HG02938 (cell line): Measurements from ENCODE around the gene BCOR.

Experiments
- ATAC-seq: cut with Tn5 transposase; IDR thresholded peaks from one replicate; pipeline ENCODE4 v1.9.1; 2021; ENCODE audit warnings: mild to moderate bottlenecking, moderate library complexity; ENCODE audit not compliant: unreplicated experiment

The BCOR gene

GRCh38 chrX:40116925-40117324, 19.2 kb upstream of the BCOR start:
- ATAC-seq = no peak

GRCh38 chrX:40112996-40113395, 15.2 kb upstream of the BCOR start:
- ATAC-seq = no peak

GRCh38 chrX:40111868-40112267, 14.1 kb upstream of the BCOR start:
- no peak for ATAC-seq

DNA sequence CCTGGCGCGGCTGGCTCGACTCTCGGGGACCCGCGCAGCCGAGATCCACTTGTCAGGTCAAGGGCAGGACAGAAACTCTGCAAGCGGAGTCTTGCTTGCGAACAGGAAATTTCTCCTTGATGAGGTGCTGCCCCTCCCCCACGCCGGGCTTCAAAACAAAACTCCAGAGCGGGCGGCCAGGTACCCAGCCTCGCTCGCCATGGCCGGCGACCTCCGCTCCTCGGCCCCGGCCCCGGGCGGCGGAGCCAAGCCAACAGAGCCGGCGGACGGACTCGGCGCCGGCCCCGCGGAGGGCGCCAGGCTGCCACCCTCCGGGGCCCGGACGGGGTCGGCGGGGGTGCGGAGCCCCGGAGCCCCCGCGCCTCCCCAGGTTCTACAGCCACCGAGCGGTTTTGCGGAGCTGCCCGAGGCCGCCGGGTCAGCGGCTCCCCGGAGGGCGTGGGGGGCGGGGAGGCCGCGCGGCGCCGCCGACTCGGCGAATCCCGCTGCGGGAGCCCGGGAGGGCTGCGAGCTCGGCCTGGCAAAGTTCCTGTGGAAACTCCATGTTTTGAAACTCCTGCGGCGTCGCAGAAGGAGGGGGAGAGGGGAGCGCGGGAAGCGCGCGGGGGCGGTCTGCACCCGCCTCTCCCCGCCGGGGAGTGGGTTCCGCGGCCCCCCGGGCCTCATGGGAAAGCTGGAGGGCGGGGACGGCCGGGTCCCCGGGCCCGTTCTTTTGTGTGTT, 11.7 kb upstream of the BCOR start:
- no peak for ATAC-seq

GRCh38 chrX:40108959-40109287, 11.2 kb upstream of the BCOR start:
- no peak for ATAC-seq

DNA sequence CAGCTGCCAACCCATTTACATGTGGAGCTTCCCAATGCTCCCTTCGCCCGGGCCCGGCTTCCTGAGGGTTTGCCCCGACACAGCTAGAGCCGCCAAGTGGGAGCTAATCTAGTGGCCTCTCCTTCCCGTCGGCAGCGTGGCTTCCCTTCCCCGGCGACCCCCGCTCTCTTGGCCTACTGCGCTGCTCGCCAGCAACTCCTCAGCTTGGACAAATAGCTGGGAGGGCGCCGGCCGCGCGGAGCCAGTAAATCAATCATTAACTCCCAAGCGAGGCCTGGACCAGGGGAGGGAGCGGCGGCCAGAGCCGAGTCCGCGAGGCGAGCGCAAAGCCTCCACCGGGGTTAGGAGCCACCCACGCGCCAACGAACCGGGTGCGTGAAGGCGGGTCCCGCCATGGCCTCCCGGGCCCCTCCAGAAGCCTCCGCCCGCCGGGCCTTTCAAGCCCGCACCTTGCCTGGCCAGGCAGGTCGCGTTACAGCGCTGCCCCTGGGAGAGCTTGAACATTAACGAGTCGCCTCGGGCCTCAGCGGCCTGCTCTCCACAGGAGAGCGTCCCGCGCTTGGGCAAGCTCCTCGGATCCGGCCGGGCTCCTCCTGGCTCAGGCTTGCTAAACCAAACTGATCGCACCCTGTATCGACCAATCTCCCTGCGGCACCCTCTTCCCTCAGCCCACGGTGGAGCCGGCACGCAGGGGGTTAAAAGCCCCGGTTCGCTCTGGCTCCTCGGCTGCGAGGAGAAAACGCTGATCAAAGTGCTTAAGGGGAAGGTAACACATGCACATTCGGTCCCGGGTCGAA, 10.6 kb upstream of the BCOR start:
- ATAC-seq = no peak

GRCh38 chrX:40107291-40108161, 9.8 kb upstream of the BCOR start:
- no peak for ATAC-seq

- ATAC-seq = no peak
These were observed 9.0 kb upstream of the BCOR start for GRCh38 chrX:40106676-40107290.

- no peak for ATAC-seq
These were observed 8.3 kb upstream of the BCOR start for GRCh38 chrX:40105835-40106675.

DNA sequence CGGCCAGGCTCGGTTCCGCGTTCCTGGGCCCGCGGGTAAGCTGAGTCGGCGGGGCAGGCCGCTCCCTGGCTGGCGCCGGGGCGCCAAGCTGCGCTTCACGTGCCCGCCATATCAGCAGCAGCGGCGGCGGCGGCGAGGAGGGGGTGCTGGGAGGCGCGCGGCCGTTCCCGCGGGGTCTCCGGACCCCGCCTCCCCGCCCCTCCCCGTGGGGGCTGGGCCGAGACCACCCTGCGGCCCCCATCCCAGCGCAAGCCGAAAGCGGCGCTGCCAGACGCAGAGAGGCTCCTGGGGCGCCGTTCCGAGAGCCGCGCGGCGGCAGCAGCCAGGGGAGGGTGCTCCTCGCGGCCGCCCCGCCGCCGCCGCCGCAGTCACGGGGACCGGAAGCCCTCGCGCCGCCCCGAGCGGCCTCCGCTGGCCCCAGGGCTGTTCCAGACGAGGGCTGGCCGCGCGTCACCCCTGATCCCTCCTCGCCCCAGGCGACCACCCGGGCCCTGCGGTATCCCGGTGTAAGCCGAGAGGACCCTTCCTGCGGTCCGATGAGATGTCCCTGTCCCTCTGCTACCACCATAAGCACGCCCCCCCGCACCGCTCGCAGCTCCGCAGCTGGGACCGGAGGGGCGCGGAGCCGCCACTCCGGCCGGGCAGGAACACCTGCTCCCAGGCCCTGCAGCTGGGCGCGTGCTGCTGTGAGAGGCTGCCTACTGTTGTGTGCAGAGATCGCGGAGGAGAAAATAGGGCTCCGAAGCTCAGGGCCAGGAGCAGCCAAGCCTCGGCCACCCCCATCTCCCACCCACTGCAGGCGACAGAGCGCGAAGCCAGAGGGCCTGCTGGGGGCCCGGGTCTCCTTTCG, 7.5 kb upstream of the BCOR start:
- ATAC-seq = no peak

- no peak for ATAC-seq
These were observed 6.8 kb upstream of the BCOR start for GRCh38 chrX:40104630-40104984.

GRCh38 chrX:40103565-40104323, 6.0 kb upstream of the BCOR start:
- no peak for ATAC-seq

DNA sequence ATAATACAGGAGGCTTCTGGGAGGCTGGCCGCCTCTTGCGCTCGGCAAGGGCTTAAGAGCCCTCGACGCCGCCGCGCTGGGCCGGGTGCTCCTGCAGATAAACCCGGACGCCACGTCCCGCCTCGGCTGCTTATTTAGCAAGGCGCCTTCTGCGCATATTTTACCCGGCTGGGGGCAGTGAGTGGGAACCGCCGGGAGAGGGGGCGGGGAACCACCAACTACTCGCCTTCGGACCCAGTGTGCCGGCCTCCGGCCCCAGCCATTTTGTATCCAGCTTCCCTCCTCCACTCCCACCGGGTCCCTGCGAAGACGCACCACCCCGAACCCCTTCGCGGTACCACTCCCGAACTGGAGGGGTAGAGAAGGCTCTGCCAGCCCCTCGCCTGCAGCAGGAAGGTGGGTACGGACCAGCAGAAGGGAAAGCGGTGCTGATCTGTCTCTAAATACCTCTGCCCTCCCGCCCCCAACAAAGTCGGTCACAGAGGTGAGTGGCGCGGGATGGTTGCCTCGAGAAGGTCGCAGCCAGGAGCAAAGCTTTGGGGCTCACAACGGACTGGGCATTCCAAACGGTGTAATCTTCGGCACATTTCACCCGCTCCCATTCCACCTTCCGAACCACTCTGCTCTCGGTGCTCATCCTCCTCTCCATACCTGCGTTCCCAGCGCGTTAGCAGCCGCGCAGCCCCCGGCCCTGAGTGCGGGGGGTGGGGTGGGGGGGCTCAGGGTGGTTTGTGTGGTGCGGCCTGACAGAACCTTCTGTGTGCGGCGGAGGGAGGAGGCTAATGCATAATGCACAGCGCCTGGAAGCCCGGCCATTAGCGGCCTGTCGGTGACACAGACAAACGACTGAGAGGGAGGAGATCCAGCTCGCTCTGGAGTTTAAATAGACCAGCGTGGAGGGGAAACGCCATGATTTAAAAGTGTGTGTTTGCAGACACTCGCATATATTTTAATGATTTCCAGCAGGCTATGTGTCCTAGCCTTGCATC, 4.9 kb upstream of the BCOR start:
- ATAC-seq = no peak

- ATAC-seq = no peak
These were observed 3.7 kb upstream of the BCOR start for GRCh38 chrX:40101430-40101802.

- no peak for ATAC-seq
These were observed 3.0 kb upstream of the BCOR start for GRCh38 chrX:40100537-40101429.

- ATAC-seq = no peak
These were observed 2.4 kb upstream of the BCOR start for GRCh38 chrX:40100141-40100536.
